GM21526 (cell line): ENCODE measurements around the gene GARIN5B.

Experiments
- ATAC-seq: cut with Tn5 transposase; IDR thresholded peaks from one replicate; pipeline ENCODE4 v1.9.1; 2021; ENCODE audit warnings: moderate library complexity; ENCODE audit not compliant: unreplicated experiment, low FRiP score

The GARIN5B gene

GRCh38 chr19:55372316-55373081, 9.4 kb upstream of the GARIN5B start:
- ATAC-seq = no peak

GRCh38 chr19:55370305-55370988, 7.4 kb upstream of the GARIN5B start, which contains the start of gene IL11:
Gene IL11, minus strand, starts transcription at chr19:55370463. Its CDS starts 153 bp downstream, at chr19:55370310.
- no peak for ATAC-seq

- no peak for ATAC-seq
These were observed 6.7 kb upstream of the GARIN5B start for GRCh38 chr19:55369653-55370304.

- no peak for ATAC-seq
These were observed 5.9 kb upstream of the GARIN5B start for GRCh38 chr19:55368701-55369563.

- no peak for ATAC-seq
These were observed 5.0 kb upstream of the GARIN5B start for GRCh38 chr19:55368106-55368505.

GRCh38 chr19:55366790-55367189, 3.7 kb upstream of the GARIN5B start:
- ATAC-seq = no peak

GRCh38 chr19:55365964-55366363, 2.9 kb upstream of the GARIN5B start:
- ATAC-seq = no peak

GRCh38 chr19:55365245-55365644, 2.2 kb upstream of the GARIN5B start:
- no peak for ATAC-seq

- ATAC-seq = no peak
These were observed 678 bp downstream of the GARIN5B start for GRCh38 chr19:55362174-55362989.

GRCh38 chr19:55360902-55361301, 2.2 kb downstream of the GARIN5B start:
- no peak for ATAC-seq

- ATAC-seq = no peak
These were observed 3.8 kb downstream of the GARIN5B start for GRCh38 chr19:55358943-55359908.

- no peak for ATAC-seq
These were observed 4.6 kb downstream of the GARIN5B start for GRCh38 chr19:55358493-55358892.

- ATAC-seq = no peak
These were observed 7.7 kb downstream of the GARIN5B start for GRCh38 chr19:55355213-55355821.

GRCh38 chr19:55354698-55355212, 8.3 kb downstream of the GARIN5B start, which contains the start of gene COX6B2:
Gene COX6B2, minus strand, starts transcription at chr19:55354719. Its CDS starts 198 bp downstream, at chr19:55354521.
- no peak for ATAC-seq

GRCh38 chr19:55353803-55354697, 9.0 kb downstream of the GARIN5B start:
- no peak for ATAC-seq

GRCh38 chr19:55353356-55353802, 9.7 kb downstream of the GARIN5B start:
- no peak for ATAC-seq
